GM18505 (cell line): ENCODE measurements around the gene YY1.
"Not testable (repeated sequence)": the region's sequence is repeated elsewhere in the genome, so short reads cannot be mapped to it uniquely, and the experiment has no call there.

Source experiments
- ATAC-seq: cut with Tn5 transposase; IDR thresholded peaks from one replicate; pipeline ENCODE4 v1.9.1; 2021; ENCODE audit not compliant: unreplicated experiment
- POLR2A ChIP-seq: IDR thresholded peaks from 4 replicates; pipeline ENCODE4 v1.6.1; 2011; ENCODE audit warnings: borderline replicate concordance; ENCODE audit not compliant: insufficient read depth, insufficient read length; ENCODE audit errors: extremely low read depth

YY1 gene

GRCh38 chr14:100286484-100287191, 47.7 kb downstream of the YY1 start:
- no peak for ATAC-seq
- no peak for TF ChIP-seq POLR2A

DNA sequence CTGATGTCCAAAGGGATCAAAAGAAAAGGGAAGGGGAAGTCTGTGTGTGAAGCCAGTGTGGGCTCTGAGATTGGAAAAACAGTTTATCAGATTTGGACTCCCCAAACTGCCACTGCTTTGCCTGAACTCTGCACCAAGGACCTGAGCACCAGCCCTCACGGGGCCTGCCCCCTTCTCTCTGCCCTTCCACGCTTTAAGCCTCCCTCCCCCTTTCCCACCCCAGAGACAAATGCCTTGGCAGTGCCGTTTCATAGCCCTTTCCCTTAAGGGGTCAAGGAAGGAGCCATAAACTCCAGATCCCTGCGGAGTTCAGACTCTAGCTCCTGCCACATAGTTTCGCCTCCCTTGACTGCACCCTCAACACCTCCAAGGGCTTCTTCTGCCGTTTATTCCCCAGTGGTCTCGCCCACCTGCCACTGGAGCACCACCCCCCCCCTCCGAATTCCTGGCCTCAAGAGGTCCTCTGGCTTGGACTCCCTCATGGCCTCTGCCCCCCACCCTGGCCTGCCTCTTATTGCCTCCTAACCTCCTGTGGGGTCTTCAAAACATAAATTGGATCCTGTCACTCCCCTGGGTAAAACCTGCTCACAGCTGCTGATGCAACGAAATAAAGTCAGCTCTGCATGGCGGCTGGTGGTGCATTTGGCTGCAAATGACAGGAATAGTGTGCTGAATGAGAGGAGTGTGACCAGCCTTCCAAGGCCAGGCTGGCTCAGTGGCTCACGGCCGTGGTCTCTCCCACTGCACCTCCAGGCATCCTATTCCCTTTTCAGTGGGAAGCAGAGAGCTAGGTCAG, 48.5 kb downstream of the YY1 start:
- TF ChIP-seq POLR2A: no peak
- ATAC-seq: no peak

DNA sequence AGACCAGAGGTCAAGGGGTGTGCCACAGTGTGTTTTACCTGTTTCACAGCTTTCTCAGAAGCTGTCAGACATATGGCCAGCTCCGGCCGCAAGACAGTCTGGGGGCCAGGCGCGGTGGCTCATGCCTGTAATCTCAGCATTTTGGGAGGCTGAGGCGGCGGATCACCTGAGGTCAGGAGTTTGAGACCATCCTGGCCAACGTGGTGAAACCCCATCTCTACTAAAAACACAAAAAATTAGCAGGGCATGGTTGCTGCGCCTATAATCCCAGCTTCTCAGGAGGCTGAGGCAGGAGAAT, 49.0 kb downstream of the YY1 start:
- not testable (repeated sequence) for ATAC-seq

- ATAC-seq: no peak
These were observed 49.6 kb downstream of the YY1 start for GRCh38 chr14:100288382-100289185.

GRCh38 chr14:100289916-100290606, 51.1 kb downstream of the YY1 start:
- no peak for TF ChIP-seq POLR2A
- no peak for ATAC-seq

More at GRCh38 chr14:100288382-100289185, 49.6 kb downstream of the YY1 start:
- TF ChIP-seq POLR2A: no peak

GRCh38 chr14:100290607-100291304, 51.8 kb downstream of the YY1 start:
- TF ChIP-seq POLR2A: no peak
- ATAC-seq: no peak

DNA sequence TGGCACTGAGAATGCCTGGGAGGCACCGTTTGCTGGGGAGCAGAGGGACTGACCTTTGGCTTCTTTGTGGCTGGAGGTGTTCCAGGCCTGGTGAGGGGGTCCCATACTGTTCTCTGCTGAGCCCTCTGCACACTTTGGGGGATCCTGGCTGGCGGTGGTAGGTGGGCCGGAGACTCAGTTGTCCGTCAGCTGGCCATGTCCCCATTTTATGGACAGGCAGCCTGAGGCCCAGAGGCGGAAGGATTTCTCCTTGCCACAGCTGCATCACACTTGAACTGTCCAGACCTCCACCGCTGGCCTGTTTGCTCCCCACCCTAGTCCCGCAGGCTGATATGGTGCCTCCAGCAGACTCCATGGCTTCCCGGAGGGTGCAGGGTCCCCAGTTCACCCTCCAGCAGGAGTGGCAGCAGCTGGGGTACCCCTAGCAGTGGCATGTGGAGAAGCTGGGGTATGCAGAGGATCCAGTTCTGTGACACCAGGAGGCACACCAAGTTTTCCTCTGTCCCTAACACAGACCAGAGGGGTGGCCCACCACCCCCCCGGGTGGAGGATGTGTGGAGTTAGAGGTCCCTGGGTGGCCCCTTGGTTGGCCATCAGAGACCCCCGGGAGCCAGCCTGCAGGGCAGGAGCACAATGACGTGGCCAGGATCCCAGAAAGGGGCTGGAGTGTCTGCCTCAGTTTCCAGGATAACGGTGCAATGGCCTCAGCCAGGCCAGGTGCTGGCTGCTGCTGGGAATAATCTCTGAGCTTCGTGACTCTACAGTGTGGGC, 52.5 kb downstream of the YY1 start:
- TF ChIP-seq POLR2A: no peak
- ATAC-seq: no peak

DNA sequence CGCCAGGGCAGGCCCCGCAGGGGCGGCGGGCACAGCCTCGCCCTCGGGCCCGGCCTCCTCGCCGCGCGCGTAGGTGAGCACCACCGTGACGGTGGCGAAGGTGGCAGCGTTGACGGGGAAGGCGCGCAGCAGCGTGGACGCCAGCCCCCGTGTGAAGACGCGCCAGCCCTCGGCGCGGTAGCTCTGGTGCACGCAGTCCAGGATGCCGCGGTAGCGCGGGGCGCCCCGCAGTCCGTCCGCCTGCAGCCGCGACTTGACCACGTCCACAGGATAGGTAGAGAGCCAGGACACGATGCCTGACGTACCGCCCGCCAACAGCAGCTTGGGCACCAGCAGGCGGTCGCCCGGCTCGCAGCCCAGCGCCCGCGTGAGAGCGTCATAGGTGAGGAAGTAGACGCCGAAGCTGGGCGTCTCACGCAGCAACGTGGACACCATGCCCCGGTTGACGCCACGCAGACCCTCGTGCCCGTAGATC, 53.4 kb downstream of the YY1 start:
- no peak for TF ChIP-seq POLR2A
- no peak for ATAC-seq

- no peak for ATAC-seq
- TF ChIP-seq POLR2A: no peak
These were observed 54.0 kb downstream of the YY1 start for GRCh38 chr14:100292776-100293461.

GRCh38 chr14:100293497-100294212, 54.7 kb downstream of the YY1 start:
- no peak for ATAC-seq
- TF ChIP-seq POLR2A: no peak
